ENCODE measurements around the gene INMT. TPM values are rescaled to one million over a fixed set of nuclear protein-coding genes. Genes with fewer than 3 reads are reported as not detected.

INMT gene
- not detected in 5 replicates for total RNA-seq (2022; extraction: Qiagen RNA extraction)

GRCh38 chr7:30751696-30752273, at the start of gene INMT:
Gene INMT (plus strand): TSS chr7:30752135. CDS start chr7:30752151, 16 bp downstream.

GRCh38 chr7:30771174-30771879, 19.4 kb downstream of the INMT start, which contains the start of gene MINDY4:
Gene MINDY4 (plus strand): TSS chr7:30771417. CDS start chr7:30771494, 77 bp downstream.

Other genes starting within 250 kb of the INMT start
- 67.8 to 83.9 TPM (median 73.8 TPM) in 5 replicates for gene GGCT, start 247.3 kb upstream of the INMT start, total RNA-seq (2022; extraction: Qiagen RNA extraction)
- gene GARS1, start 157.3 kb upstream of the INMT start, total RNA-seq (2022; extraction: Qiagen RNA extraction), result 121 to 162 TPM (median 136 TPM) in 5 replicates
- 0.05 to 0.08 TPM (median 0.05 TPM) in 4 of 5 replicates, not detected in the other for gene CRHR2, start 69.7 kb upstream of the INMT start, total RNA-seq (2022; extraction: Qiagen RNA extraction)
- 2.5 to 2.8 TPM (median 2.7 TPM) in 5 replicates for gene MINDY4, start 19.3 kb downstream of the INMT start, total RNA-seq (2022; extraction: Qiagen RNA extraction)
- 0.34 to 0.72 TPM (median 0.66 TPM) in 5 replicates for gene AQP1, start 159.7 kb downstream of the INMT start, total RNA-seq (2022; extraction: Qiagen RNA extraction)
- gene GHRHR, start 211.8 kb downstream of the INMT start, total RNA-seq (2022; extraction: Qiagen RNA extraction), result not detected in 5 replicates

Data from A549 treated with Mapracorat at 1 μM for 4 hours (cell line).